Femur (tissue), 1 donor: Measurements from ENCODE around the gene TBCE.

Experiments
- DNase-seq: peaks from one replicate; pipeline ENCODE4 v3.0.0-alpha.2; 2017

TBCE gene

DNA sequence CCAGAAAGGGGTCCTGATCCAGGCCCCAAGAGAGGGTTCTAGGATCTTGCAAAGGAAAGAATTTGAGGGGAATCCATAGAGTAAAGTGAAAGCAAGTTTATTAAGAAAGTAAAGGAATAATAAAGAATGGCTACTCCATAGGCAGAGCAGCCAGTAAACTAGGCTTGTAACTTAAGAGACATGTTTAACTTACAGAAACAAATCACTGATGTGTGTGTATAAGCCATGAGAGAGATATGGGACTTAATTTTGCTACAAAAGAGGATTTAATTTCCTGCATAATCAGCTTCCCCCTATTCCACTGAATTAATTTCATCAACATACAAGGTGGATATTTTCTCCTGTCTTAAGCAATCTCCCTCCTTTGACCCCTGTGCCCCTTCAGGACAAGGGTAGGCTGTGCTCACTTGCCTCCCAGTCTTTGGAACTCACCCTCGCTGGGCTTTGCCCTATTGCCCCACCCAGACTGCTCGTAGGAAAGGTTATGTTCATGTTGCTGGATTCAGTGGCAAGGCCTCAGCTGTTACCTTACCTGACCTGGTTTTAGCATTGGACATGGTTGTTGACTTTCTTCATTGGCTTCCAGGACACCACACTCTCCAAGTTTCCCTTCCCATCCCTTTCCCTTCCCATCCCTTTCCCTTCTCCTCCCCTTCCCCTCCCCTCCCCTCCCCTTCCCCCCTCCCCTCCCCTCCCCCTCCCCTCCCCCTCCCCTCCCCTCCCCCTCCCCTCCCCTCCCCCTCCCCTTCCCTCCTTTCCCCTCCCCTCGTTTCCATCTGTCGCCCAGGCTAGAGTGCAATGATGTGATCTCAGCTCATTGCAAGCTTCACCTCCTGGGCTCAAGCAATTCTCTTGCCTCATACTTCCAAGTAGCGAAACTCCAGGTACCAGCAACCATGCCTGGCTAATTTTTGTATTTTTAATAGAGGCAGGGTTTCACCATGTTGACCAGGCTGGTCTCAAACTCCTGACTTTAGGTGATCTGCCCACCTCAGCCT lies 44.6 kb downstream of the TBCE start:
- no peak for DNase-seq

DNA sequence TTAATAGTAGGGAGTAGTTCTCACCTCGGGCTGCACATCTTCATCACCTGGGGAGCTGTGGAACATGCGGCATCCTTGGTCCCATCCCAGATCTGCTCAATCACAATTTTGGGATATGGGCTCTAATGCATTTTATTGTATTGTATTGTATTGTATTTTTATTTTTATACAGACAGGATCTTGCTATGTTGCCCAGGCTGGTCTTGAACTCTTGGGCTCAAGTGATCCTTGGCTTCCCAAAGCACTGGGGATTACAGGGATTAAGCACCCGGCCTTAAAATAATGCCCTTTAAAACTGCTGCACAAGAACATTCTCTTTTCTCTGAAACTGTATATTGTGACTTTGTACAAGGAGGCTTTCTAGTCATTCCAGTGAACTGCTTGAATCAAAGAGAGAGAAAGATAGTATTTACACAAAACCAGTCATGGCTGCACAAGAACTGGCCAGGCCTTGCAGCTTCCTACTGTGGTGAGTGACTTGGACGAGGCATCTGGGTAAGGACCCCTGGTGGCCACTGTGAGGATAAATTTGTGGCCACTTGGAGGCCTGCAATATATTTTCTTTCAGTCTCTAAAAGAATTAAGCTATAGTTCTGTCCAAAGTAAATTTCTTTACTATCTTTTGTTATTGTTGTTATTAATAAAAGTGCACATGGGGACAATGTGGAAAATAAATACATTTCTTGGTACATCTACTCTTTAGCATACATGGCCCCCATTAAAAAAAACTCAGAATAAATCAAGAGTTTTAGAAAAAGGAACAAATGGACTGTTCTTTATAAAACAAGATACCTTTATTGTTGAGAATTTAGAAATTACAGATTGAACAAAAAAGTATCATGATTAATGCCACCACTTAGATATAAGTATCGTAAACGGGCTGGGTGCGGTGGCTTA lies 48.0 kb downstream of the TBCE start:
- DNase-seq, result peak; percentile 72

DNA sequence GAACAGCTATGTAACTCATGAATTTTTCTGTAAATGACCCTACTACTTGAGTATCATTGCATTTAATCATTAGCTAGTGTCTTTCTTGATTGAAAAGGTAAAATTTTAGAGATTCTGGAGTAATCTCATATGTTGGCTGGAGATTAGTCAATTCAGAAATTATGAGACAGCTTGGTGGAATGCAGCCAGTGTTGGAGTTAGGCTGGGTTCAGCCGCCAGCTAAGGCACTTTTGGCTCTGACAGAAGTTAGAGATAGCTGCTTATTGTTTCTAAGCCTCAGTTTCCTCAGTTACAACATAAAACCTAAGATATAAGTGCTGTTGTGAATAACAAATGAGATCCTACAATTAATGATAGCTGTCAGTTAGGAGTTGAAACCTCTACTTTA lies 49.4 kb downstream of the TBCE start:
- DNase-seq, result no peak

DNA sequence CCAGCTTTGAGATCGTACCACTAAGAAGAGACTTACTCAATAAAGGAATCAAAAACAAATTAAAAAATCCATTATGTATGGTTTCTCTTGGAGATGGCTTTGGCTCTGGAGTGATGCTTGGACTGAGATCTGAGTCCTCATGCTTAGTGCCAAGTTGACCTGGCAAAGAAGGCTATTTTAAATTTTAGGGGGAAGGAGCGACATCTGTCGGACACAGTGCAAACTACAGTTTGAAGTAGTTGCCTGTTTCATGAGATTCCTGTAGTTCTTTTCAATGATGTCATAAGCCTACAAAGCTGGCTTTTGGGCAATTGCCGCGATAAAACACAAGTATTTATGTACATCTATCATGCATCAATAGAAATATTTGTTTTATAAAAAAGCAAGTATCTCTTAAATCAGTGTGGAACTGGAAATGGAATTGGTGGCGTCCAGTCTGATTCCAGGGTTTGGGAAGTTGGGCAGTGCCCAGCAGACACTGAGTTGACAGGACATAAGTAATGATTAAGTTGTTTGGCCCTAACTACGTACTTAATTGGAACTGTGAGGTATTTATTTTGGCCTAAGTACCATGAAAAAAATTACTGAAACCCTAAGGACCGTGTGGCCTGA lies 50.0 kb downstream of the TBCE start:
- DNase-seq, result peak; percentile 70

DNA sequence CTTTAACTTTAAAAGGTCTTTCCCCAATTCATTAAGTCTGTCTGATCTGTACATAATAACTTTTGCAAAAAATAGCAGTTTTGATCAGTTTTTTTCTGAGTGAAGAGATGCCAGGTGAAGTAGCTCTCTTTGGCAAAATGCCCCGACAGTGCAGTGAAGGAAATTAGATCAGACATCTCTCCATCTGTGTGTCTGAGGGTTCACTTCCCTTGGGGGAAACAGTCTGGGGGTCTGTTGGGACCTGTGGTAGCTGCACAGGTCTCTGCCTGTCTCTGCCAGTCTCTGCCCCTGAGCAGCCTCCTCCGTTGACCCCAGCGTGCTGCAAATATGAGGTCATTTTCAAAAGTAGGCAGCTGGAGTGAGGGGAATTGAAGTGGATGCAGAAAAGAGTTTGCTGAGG lies 54.5 kb downstream of the TBCE start:
- DNase-seq, result no peak

DNA sequence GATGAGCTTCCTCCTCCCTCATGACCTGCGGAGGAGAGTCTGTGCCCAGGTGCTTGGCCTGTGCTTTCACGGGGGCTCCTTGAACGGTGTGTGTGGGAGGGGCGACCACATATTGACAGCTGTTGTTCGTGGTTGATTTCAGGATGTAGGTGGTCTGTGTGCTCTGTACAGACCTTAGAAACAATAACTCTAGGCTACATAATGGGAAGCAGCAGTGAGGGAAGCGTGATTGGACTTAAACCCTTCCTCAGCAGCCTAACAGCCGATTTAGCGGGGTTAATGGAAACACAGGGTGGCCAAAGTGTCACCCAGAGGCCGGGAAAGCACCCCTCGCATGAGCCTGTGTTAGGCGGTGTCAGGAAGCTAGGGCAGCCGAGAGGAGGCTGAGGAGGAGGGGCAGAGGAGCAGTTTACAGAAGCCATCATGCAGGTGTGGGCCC lies 56.0 kb downstream of the TBCE start:
- no peak for DNase-seq

DNA sequence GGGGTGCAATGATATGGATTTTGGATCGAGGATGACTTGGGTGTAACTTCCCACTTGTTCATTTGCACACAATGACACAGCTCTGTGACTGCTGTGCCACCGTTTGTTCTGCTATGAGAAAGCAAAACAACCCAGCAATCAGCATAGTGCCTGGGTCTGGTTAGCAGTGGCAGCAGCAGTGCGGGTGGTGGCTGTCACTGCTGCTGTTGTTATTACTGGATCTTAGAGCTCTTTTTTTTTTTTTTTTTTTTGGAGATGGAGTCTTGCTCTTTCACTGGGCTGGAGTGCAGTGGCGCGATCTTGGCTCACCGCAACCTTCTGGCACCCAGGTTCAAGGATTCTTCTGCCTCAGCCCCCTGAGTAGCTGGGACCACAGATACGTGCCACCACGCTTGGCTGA lies 56.9 kb downstream of the TBCE start:
- no peak for DNase-seq

DNA sequence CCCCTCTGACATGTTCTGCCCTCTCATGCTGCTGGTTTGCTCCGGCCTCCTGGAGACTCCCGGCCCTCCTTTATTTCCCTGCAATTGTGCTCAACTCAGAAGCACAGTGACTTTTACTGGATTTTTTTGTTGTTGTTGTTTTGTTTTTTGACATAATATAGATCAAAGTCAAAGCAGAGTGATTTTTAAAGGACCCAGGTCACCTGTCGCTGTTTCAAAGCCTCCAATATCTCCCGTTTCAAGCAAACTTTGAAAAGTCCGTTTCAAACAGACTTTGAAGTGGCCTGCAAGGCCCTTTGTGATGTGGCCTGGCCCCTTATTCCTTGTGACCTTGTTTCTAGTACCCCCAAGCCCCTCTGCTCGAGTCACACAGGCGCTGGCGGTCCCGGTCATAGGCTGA lies 58.1 kb downstream of the TBCE start:
- DNase-seq, result no peak

DNA sequence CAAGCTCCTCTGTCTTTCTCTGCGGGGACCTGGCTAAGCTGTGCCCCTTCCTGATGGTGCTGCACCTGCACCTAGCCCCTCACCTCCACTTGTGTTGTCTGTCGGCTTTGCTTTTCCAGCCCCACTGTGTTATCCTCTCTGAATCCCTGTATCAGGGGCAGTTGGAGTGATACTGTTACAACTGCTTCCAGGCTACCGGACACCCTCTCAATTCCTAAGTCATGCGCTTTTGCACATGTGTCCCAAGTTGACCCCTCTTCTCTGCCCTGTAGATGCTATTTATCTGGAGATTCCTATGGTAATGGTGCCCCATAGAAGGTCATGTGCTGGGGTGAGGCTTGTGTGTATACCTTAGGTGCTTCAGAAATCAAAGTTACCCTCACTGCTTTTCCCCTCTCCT lies 58.9 kb downstream of the TBCE start:
- DNase-seq, result no peak

DNA sequence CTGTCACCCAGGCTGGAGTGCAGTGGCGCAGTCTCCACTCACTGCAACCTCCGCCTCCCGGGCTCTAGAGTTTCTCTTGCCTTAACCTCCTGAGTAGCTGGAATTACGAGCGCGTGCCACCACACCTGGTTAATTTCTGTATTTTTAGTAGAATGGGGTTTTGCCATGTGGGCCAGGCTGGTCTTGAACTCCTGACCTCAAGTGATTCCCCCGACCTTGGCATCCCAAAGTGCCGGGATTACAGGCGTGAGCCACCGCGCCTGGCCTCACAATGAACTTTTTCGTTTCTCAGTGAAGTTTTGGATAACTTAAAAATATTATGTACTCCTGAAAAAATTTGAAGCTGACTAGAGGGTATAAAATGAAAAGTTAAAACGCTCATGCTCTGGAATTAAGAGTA lies 59.5 kb downstream of the TBCE start:
- DNase-seq, result no peak

DNA sequence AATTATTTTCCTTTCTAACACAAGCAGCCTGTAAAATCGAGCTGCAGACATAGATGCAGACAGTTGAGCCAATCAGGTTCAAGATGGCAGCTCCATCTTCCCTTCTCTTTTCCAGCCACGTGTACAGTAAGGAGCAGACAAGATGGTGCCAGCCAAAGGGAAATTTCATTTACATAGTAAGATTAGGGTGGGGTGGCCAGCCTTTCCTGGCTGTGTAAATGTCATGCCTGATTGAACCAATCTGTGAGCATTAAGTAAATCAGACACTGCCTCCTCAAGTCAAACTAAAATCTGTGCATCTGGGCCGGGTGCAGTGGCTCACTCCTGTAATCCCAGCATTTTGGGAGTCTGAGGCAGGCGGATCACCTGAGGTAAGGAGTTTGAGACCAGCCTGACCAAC lies 60.2 kb downstream of the TBCE start:
- DNase-seq, result no peak

DNA sequence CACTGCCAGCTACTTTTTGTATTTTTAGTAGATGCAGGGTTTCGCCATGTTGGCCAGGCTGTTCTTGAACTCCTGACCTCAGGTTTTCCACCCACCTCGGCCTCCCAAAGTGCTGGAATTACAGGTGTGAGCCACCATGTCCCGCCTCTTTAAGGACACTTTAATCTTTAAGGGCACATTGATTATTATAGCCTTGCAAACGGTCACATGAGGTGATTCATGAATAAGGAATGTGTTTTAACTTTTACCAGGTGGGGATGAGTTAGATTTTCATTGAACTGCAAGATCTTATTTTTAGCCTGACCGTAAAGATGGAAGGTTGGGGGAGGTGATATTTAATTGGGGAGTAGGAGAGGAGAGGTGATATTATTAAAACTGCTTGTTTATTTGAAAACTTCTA lies 61.9 kb downstream of the TBCE start:
- DNase-seq, result no peak

DNA sequence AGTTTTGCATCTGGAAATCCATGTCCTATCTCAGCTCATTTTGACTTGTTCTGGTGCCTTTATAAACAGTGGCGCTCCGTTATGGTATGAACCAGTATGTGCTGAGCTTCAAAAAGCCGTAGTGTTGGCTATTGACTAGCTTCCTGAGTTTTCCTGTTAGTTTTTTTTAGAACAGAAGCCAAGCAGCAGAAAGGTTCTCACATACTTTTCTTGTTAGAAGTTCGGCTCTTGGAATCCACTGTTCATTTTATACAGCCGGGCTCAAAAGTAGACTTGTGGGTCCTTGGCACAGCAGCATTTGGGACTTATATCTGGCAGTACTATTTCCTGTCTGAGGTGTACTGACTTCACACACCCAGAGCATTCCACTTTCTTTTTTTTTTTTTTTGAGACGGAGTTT lies 63.8 kb downstream of the TBCE start:
- DNase-seq, result no peak

DNA sequence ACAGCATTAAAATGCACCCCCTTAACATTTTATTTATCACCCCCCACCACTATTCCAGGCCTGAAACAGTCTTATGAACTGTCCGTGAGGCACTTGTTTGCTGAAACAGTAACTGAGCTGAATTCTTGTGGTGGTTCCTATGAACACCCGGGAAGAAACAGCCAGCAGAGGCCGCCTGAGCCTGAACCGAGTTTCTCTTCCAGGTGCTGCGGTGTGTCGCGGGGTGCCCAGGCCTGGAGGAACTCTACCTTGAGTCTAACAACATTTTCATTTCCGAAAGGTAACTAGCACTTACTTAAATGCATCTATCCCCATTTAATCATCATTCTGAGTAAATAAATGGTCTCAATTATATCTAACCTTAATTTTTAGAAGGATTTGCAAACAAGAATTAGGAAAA lies 66.8 kb downstream of the TBCE start:
- DNase-seq, result no peak

DNA sequence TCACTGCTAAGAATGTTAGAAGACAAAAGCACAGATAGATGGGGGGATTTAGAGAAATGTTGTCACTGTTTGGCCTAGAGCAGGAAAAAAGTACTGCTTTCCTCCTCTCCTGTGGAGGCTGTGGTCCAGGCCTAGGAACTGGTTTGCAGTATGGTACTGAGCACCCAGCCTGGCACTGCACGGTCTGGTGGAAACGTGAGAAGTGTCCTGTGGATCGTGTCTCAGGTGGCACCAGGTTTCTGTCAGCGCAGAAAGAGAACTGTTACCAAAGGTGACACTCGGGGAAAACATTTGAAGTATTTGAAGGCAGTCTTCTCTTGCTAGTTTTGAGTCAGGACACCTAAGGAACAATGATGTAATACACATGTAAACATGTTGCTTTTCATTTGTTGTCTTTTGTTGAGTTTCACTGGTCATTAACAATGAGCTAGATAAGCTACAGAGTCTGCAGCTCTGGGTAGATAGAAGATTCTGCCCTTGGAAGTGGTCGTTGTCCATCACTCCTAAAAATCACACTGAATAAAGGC lies 74.0 kb downstream of the TBCE start:
- DNase-seq, result no peak

DNA sequence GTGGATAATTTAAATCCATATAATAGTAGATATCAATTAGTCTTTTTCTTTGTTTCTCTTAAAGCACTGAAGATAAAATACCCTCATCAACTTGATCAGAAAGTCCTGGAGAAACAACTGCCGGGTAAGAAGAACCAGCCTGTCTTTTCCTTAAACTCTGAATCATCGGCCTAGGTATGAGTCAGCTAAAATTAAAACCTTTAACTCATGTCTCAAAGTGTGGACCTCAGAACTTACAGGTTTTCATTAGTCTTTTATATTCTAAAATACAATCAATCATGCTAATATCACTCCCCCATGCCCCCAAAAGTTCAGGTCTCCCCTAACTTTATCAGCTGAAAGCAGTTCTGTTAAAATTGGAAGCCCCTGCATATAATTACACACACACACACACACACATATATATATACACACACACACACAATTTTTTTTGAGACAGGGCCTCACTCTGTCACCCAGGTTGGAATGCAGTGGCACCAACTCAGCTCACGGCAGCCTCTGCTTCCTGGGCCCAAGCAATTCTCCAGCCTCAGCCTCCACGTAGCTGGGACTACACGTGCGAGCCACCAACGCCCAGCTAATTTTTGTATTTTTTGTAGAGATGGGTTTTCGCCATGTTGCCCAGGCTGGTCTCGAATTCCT lies 75.7 kb downstream of the TBCE start:
- no peak for DNase-seq

DNA sequence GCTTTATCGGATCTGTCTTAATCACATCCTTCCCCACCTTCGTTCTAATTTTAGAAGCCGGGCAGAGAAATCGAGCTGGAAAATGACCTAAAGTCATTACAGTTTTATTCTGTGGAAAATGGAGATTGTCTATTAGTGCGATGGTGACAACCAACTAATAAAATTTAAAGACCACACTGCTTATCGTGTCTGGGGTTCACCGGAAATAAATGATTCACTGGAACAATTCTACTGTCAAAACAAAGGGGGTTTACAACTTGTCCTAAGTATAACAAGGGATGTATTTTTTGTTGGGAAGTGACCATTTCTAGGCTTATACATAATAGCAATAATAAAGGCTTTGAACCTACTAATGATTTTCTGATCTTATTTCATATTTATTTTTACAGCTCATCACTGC lies 81.4 kb downstream of the TBCE start:
- DNase-seq, result no peak

DNA sequence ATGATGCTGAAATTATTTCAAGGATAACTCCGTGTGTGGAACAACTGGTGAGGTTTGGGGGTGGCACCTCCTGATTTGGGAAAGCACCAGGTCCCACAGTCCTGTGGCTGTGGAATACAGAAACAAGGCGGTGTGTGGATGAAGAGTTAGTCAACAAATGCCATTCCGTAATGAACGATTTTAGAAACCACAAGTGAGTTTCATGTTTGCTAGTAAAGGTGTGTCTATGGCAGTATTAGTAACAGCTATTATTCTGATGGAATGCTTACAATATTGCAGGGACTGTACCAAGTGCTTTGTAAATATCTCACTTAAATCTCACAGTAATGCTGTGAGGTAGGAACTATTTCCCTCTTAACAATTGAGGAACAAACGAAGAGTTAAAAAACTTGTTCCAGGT lies 83.2 kb downstream of the TBCE start:
- DNase-seq, result no peak

DNA sequence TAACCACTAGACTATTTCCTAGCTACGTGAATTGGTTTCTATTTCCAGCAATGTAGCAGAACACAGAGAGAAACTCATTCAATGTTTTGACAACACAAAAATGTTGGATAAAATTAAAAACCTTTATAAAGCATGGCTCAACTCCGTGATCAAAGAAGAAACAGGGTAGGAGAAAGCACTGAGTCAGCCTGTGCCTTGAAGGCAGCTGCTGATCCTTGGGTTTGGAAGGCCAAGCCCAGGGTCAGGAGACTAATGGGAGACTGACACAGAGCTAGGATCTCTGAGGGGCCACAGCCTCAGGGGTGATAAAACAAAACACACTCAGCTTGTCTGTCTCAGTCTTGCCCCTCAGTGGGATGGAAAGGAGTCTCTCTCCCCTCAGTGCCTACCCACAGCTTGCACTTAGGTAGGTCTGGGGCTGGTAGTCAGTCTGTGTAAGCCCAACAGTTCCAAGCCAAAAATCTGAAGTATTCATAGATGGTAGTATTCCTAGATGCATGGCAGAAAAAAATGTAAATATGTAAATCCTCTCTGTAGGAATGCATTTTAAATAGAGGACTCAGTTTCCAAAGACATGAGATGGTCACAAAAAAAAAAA lies 83.8 kb downstream of the TBCE start:
- DNase-seq, result no peak

DNA sequence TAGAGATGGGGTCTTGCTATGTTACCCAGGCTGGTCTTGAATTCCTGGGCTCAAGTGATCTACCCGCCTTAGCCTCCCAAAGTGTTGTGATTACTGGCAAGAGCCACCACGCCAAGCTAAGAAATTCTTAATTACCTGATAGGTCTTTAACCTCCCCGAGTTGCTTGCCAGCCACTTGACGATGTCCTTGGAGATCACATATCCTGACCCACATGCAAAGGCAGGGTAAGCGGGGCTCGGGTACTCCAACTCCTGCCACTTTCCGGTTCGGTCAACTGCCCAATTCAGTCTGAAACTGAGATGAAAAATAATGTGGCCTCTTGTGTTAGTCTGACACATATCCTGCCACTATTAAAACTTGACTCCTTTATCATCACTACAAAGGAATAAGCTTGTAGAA lies 86.8 kb downstream of the TBCE start:
- DNase-seq, result no peak

DNA sequence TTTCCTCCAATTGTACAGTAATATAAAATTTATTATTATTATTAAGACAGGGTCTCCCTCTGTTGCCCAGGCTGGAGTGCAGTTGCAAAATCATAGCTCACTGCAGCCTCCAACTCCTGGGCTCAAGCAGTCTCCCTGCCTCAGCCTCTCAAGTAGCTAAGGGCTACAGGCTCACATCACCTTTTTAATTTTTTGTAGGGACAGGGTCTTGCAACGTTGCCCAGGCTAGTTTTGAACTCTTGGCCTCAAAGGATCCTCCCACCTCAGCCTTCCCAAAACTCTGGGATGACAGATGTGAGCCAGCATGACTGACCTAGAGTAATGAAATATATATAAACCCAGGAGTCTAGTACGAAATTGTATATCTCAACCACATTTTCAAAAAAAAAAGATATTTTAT lies 87.9 kb downstream of the TBCE start:
- no peak for DNase-seq

DNA sequence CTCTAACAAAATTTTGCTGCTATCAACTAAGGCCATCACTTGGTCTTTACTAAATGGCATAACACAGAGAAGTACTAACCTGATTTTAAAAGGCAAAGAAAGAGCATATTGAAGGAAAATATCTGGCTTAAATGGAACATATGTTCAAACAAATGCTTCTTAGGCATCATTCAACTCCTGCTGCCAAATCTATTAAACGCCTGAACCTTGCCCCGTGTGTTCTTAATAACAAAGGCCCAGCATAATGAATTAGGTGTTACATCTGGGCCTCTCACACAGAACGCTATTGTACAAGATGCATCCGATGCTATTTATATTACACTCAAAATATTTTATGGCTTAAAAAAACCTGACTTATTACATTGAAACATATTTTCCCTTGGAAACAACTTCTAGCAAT lies 88.6 kb downstream of the TBCE start:
- DNase-seq, result no peak
